ENCODE results near the gene RTL1.

RTL1 gene

GRCh38 chr14:100844846-100845245 is 58.7 kb downstream of the RTL1 start:
- Histone ChIP-seq H3K9ac (ENCODE audit: low read length) (no peak overlapping the region), H3K4me2 (ENCODE audit: low read depth, low read length) (no peak overlapping the region), H3K27ac (ENCODE audit: low read length) (no peak overlapping the region), H3K9me2 (replicated peaks; ENCODE audit: insufficient read depth, low read length) (no peaks in the 10 kb centered on the region), H4K20me1 (ENCODE audit: insufficient read depth, low read length) (no peaks in the 10 kb centered on the region), H3K9me3 (replicated peaks; ENCODE audit: insufficient read depth, low read length) (no peaks in the 10 kb centered on the region), H3K4me3 (ENCODE audit: low read length) (no peak overlapping the region), H3F3A (ENCODE audit: insufficient read depth, low read length) (no peaks in the 10 kb centered on the region), H3K79me2 (ENCODE audit: low read length) (no peaks in the 10 kb centered on the region), H3K4me1 (ENCODE audit: low read length) (no peaks in the 10 kb centered on the region), H2AFZ (ENCODE audit: low read length) (no peak overlapping the region), H3K27me3 (replicated peaks; ENCODE audit: insufficient read depth, low read length) (peaks cover 62% of the 10 kb centered on the region), H3K36me3 (replicated peaks; ENCODE audit: insufficient read depth, low read length) (no peaks in the 10 kb centered on the region)
- no peak for DNase-seq
- TF ChIP-seq, protein P1, sequence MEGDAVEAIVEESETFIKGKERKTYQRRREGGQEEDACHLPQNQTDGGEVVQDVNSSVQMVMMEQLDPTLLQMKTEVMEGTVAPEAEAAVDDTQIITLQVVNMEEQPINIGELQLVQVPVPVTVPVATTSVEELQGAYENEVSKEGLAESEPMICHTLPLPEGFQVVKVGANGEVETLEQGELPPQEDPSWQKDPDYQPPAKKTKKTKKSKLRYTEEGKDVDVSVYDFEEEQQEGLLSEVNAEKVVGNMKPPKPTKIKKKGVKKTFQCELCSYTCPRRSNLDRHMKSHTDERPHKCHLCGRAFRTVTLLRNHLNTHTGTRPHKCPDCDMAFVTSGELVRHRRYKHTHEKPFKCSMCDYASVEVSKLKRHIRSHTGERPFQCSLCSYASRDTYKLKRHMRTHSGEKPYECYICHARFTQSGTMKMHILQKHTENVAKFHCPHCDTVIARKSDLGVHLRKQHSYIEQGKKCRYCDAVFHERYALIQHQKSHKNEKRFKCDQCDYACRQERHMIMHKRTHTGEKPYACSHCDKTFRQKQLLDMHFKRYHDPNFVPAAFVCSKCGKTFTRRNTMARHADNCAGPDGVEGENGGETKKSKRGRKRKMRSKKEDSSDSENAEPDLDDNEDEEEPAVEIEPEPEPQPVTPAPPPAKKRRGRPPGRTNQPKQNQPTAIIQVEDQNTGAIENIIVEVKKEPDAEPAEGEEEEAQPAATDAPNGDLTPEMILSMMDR (IDR thresholded peaks at IDR 0.05; ENCODE audit: low read length) = no peak
- no peak for TF ChIP-seq EZH2 (optimal IDR thresholded peaks at IDR 0.05; ENCODE audit: low read depth, low read length)
- no peak for TF ChIP-seq EZH2phosphoT487 (IDR thresholded peaks at IDR 0.05; ENCODE audit: low read length)

DNA sequence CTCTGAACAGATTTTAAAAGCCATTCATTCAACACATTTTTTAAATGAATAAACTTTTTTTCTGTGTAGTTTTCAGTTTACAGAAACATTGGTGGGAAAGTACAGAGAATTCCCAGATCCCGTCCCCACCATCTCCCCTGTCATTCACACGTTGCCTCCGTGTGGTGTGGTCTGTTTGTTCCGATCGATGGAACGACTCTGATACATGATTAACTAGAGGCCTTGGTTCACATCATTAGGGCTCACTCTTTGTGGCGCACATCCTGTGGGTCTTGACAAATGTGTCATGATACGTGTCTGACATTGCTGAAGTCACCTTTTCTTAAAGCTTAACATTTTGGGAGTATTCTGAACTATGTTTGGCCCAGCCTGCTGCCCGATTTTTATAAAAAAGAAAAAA is 59.1 kb downstream of the RTL1 start:
- Histone ChIP-seq H3K36me3 (replicated peaks; ENCODE audit: insufficient read depth, low read length) (no peaks in the 10 kb centered on the region), H4K20me1 (ENCODE audit: insufficient read depth, low read length) (no peaks in the 10 kb centered on the region), H3K79me2 (ENCODE audit: low read length) (no peaks in the 10 kb centered on the region)

DNA sequence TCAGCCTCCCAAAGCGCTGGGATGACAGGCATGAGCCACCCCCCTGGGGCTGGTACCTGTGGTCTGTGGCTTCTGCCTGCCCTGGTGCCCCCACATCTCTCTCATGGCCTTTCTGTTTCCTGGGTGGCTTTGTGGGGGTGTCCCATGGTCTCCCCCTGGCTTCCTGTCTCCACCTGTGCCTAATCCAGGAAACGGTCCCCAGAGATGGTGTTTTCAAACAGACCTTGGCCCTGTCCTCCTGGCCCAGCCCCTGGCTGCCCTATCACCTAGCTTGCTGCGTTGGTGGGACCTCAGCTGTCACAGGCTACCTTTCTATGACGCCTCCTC is 59.5 kb downstream of the RTL1 start:
- H3K27me3 ChIP-seq (replicated peaks; ENCODE audit: insufficient read depth, low read length) = peaks cover 66% of the 10 kb centered on the region
- no peaks in the 10 kb centered on the region for H3F3A ChIP-seq (ENCODE audit: insufficient read depth, low read length)
- H3K4me1 ChIP-seq (ENCODE audit: low read length) = no peaks in the 10 kb centered on the region
- H3K4me2 ChIP-seq (ENCODE audit: low read depth, low read length) = no peak overlapping the region
- H3K27ac ChIP-seq (ENCODE audit: low read length) = no peak overlapping the region
- no peaks in the 10 kb centered on the region for H3K36me3 ChIP-seq (replicated peaks; ENCODE audit: insufficient read depth, low read length)
- H3K79me2 ChIP-seq (ENCODE audit: low read length) = no peaks in the 10 kb centered on the region
- no peak overlapping the region for H2AFZ ChIP-seq (ENCODE audit: low read length)
- H3K9me3 ChIP-seq (replicated peaks; ENCODE audit: insufficient read depth, low read length) = no peaks in the 10 kb centered on the region
- no peaks in the 10 kb centered on the region for H3K9me2 ChIP-seq (replicated peaks; ENCODE audit: insufficient read depth, low read length)
- no peak overlapping the region for H3K9ac ChIP-seq (ENCODE audit: low read length)
- no peak overlapping the region for H3K4me3 ChIP-seq (ENCODE audit: low read length)
- no peaks in the 10 kb centered on the region for H4K20me1 ChIP-seq (ENCODE audit: insufficient read depth, low read length)
- no peak for TF ChIP-seq EZH2phosphoT487 (IDR thresholded peaks at IDR 0.05; ENCODE audit: low read length)
- no peak for TF ChIP-seq EZH2 (optimal IDR thresholded peaks at IDR 0.05; ENCODE audit: low read depth, low read length)
- TF ChIP-seq, protein P1 (IDR thresholded peaks at IDR 0.05; ENCODE audit: low read length) = no peak
- DNase-seq = no peak

More for the DNA sequence above, 59.1 kb downstream of the RTL1 start:
- no peak overlapping the region for H3K4me3 ChIP-seq (ENCODE audit: low read length)
- no peak overlapping the region for H3K9ac ChIP-seq (ENCODE audit: low read length)
- no peak overlapping the region for H3K27ac ChIP-seq (ENCODE audit: low read length)
- no peak overlapping the region for H3K4me2 ChIP-seq (ENCODE audit: low read depth, low read length)
- H3K9me3 ChIP-seq (replicated peaks; ENCODE audit: insufficient read depth, low read length) = no peaks in the 10 kb centered on the region
- TF ChIP-seq EZH2phosphoT487 (IDR thresholded peaks at IDR 0.05; ENCODE audit: low read length) (no peak), EZH2 (optimal IDR thresholded peaks at IDR 0.05; ENCODE audit: low read depth, low read length) (no peak)
- TF ChIP-seq, protein P1 (IDR thresholded peaks at IDR 0.05; ENCODE audit: low read length) = no peak
- no peak overlapping the region for H2AFZ ChIP-seq (ENCODE audit: low read length)
- DNase-seq = no peak
- H3K4me1 ChIP-seq (ENCODE audit: low read length) = no peaks in the 10 kb centered on the region
- H3K9me2 ChIP-seq (replicated peaks; ENCODE audit: insufficient read depth, low read length) = no peaks in the 10 kb centered on the region
- no peaks in the 10 kb centered on the region for H3F3A ChIP-seq (ENCODE audit: insufficient read depth, low read length)
- peaks cover 62% of the 10 kb centered on the region for H3K27me3 ChIP-seq (replicated peaks; ENCODE audit: insufficient read depth, low read length)
